GM19328 (cell line): ENCODE results near the gene PRKAG2.
"Not testable (repeated sequence)": the region's sequence is repeated elsewhere in the genome, so short reads cannot be mapped to it uniquely, and the experiment has no call there.

Experiments used
- ATAC-seq: cut with Tn5 transposase; IDR thresholded peaks from one replicate; pipeline ENCODE4 v1.9.1; 2021; ENCODE audit warnings: mild to moderate bottlenecking, moderate library complexity; ENCODE audit not compliant: unreplicated experiment

Gene PRKAG2

DNA sequence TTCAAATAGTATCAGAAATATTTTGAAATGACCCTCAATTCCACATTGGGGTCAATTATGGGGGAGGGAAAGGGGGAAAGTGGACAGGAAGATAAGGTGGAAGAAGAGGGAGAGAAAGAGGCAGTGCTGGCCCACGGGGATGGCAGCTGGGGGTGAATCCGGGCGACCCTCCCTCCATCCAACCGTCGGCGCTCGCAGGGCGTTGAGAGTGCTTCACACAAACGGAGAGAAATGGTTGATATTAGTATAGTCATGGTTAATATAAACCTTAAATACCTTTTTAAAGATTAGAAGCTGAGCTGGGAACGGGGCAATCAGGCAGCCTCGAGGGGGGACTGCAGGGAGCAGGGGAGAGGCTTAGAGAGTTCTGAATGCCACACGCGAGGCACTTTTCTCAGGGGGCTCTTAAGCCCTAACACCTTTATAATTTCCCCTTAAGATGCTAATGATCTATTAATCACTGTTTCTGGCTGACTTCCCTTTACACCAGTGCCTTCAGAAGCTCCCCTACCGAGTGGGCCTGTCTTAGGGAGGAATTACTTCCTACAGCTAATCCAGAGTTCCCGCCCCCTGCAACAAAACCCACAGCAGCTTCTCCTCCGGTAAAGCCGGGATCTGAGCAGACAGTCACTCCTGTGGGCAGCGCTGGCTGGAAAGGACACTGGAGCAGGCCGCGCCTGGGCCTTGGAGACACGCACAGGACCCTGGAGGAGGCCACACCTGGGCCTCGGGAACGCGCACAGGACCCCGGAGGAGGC, 39.5 kb downstream of the PRKAG2 start:
- ATAC-seq: no peak

DNA sequence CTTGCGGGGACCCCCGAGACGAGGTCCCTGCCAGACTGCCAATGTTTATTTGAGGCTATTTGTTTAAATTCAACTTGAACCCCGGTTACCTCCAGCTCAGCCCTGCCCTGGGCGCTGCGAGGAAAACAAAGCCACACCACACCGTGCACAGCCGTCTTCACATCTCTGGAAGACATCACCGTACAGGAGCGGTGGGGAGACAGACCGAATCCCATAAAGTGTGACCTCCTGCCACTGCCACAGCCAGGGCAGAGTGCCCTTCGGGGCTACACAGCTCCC, 40.0 kb downstream of the PRKAG2 start:
- no peak for ATAC-seq

DNA sequence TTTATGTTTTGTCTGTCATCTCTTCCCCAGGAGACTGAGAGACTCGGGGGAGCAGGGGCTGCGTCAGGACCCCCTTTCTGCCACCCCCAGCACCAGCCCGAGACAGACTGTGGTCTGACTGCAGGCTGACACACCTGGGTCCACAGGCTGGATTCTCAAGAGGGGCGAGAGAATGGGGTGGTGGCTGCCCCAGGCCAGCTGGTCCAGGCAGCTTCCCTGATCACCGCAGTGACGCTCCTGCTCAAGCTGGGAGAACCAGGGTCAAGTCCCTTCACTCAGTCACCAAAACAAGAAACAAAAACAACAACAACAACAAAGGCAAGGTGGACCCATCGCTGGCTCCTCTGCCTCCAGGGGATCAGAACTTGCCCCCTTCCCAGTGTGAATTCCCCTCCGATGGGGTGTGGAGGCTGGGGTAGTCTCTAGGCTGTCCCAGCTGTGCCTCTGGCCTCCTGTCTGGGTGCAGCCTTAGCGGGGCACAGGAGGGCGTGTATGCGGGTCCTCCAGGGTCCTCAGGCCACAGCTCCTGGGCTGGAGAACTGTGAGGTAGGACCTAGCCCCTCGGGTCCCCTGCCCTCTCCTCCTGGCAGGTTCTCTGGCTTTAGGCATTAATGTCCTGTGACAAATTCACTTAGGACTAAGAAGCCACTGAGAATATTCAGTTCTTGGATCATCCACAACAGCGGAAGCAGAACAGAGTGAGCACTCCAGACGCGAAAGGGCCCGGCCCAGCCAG, 40.6 kb downstream of the PRKAG2 start:
- ATAC-seq: no peak

DNA sequence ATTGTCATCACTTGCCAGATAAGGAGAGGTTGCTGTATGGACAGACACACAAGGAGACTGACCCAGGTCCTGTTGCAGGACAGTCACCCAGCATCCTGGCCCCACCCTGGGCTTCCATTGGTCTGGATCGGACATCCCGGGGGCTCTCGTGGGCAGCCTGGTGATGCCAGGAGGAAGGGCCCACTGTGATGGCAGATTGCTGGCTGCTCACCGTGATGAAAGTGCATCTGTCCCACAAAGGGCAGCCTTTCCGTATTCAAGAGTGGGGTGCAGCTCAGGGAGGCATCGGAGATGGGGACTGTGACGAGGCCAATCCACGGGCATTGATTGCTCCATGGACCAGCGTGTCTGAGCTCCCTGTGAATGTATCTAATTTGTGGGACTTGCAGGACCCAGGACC, 41.3 kb downstream of the PRKAG2 start:
- no peak for ATAC-seq

DNA sequence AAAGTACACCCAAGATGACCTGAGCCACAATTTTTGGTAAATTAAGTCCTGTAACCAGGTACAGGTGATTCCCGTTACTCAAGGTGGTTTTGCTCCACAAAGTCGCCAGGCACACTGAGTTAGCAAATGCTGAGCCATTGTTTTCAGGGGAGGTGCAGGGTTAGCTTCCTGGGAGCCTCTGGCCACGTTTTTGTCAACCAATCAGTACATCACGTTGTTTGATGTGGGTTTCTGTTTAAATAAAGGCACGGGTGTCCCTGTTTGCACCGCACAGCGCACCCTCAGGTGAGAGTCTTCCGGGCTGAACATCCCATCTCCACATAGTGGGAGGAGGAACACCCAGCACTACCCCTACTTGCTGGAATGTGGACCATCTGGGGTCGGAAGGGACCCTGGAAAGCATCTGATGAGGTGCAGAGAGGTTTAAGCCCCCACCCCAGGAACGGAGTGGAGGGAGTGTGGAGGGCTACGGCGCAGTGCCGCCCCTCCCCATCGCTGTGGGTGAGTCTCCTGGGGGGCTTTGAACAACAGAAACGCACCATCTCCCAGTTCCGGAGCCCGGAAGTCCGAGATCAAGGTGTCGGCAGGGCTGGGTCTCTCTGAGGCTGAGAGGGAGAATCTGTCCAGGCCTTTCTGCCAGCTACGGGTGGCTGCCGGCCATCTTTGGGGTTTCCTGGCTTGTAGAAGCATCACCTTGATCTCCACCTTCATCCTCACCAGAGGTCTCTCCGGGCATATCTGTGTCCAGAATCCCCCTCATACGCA, 42.5 kb downstream of the PRKAG2 start:
- no peak for ATAC-seq

DNA sequence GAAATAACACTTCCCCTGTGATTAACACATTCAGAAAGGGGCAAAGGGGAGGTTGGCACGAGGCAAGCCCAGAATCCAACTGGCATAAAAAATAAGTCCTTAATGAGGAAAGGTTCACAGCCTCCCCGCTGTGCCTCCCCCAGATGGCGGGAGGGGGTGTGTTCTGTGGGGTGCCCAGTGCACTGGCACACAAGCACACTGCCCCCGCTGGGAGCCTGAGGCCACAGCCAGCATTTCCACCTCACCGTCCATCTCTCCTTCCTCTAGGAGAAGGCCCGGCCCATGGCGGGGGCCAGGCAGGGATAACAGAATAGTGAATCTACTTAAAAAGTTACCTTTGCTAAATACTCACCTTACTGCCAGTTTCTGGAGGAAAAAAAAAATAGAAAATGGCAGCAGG, 43.2 kb downstream of the PRKAG2 start:
- no peak for ATAC-seq

DNA sequence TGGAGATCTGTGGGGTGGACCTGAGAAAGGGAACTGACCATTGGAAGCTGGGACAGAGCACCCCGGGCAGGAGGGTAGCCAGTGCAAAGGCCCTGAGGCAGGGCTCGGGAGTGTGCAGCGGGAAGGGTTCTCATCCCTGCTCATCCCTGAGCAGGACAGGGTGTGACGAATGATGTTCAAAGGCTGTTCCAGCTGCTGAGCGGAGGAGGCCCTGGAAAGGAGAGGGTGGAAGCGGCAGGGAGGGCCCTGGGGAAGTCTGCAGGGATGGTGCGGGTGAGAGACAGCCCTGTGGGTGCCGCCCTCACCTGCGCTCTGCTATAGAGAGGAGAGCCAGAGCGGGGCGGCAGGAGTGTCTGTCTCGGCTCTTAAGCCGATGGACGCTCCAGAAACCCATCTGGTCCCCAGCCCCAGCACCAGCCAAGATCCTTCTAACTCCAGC, 43.7 kb downstream of the PRKAG2 start:
- ATAC-seq: no peak

DNA sequence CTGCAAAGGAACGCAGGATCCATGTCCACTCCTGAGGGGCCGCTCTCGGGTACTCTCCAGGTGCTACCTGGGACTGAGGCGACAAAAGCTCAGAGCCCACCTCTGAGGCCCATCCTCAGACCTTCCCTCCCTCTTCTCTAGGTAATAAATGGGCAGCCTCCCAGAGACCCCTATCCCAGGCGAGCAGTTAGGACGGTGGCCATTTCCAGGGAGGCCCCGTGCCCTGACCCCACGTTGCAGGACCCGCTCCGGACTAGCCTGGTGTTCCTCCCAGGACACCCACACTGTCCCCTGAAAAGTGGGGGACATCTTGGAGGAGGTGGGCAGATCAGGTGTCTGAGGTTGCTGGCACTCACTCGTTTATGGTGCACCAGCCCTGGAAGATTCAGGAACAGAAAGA, 44.3 kb downstream of the PRKAG2 start:
- no peak for ATAC-seq

DNA sequence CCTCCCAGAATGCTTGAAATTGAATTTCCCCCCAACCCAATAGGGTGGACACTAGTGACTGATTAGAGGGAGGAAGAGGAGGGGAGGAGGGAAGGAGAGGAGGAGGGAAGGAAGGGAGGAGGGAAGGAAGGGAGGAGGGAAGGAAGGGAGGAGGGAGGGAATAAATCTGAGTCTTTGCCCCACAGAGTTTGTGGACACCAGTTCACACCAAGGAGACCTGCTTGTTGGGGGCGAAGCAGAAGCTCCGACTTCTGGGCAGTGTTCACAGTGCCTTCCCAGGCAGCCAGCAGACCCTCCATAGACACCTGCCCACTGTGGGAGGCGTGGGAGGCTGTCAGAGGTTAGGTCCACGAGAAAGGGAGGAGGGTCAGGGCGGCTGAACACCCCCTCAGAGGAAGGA, 44.8 kb downstream of the PRKAG2 start:
- ATAC-seq: no peak

DNA sequence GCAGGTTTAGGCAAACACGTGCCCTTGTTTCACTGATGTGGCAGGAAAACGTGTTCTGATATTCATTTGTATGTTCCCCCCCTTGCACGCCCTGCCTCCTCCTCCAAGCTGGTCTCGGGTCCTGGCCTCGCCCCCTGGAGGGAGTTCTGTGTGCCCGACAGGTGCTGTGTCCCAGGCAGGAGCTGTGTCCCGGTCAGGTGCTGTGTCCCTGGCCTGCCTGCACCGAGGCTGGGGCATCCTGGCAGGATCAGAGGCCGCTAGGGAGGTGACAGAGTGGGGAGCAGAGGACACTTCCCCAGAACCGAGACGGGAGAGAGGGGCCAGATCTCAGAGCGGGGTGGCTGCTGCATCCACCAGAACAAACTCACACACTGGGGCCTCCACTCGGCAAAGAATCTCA, 45.3 kb downstream of the PRKAG2 start:
- no peak for ATAC-seq

DNA sequence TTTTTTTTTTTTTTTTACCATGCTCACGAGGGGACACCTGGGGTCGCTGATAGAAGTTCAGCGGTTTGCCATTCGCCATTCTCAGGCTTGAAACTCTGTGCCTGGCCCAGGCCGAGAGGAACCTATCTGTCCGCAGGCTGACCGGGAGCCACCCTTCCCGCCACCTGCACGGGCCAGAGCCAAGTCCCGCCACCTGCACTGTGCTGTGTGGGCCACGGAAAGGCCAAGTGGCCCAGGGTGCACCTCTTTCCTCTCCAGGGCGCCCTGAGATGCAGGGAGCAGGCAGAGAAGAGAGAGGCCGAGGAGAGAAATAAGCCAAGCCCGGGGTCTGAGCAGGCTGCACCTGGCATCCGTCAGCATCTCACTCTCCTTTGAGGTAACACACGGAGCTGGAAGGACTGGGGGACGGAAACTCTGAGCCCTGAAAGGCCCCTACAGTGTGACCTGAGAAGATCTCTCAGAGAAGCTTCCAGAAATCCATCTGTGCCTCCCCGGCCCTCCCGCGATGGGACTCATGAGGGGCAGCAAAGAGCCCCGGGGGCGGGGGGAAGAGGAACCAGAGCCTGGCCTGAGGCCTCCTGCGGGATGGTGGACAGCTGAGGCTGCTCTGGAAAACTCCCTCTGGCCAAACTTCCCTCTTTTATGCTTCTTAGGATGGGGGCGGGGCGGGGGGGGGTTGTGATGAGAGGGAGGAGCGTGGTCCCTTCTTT, 46.6 kb downstream of the PRKAG2 start:
- no peak for ATAC-seq

DNA sequence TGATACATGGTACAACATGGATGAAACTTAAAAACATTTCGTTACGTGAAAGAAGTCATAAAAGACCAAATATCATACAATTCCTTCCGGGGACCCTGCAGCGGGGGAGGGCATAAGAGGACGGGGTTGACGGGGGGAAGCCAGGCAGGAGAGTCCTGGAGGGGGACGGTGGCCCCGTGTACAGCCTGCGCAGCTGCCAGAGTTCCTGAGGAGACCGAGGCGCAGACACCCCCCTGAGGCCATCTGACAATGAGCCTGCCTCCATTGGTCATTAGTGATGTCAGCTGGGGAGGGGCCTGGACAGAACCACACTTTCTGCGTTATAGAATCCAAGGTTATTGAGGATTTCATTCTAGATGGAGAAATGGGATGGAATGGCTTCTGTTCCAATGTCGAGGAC, 47.2 kb downstream of the PRKAG2 start:
- ATAC-seq: no peak

DNA sequence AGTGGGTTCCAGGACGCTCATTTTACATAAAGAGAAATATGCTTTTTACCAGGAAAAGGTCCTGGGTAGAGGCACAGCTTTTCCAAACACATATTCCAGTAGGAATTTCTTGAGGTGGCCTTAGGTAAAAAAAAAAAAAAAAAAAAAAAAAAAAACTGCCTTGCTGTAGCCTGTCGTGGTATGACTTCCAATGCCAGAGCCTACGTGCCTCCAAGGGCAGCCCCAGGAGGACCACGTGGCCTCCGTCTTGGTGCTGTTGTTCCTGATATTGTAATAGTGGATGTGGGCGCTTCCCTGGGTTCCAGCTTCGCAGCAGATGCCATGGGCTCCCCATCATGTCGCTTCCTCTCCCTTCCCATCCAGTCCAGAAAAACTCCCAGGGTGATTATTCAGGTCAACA, 49.3 kb downstream of the PRKAG2 start:
- no peak for ATAC-seq

DNA sequence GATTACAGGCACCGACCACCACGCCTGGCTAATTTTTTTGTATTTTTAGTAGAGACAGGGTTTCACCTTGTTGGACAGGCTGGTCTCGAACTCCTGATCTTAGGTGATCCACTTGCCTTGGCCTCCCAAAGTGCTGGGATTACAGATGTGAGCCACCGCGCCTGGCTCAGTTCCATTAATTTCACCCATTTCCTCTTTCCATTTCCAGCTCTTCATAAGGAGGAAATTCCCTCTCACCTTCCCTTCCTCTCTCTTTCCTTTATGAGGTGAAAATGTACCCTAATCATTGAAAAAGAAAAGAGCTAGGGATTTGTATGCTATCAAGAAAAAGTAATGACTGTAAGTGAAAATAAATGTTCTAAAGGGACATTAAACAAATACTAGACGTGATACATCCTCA, 50.6 kb downstream of the PRKAG2 start:
- ATAC-seq: not testable (repeated sequence)

DNA sequence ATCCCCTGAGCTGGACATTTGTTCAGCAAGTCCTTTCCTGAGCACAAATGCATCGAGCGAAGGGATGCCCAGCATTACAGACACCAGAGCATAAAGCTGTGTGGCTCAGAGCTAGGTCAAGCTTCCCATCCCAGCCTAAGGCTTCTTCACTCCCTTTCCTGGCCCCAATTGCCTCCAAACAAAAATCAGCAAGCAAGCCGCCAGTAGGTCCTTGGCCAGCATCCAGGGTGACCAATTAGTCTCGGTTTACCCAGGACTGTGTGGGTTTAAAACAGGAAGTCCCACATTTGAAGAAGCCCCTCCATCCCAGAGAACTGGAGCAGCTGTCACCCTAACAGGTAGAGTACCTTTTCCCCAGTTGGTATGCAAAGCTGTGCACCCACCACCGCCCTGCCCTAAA, 51.2 kb downstream of the PRKAG2 start:
- no peak for ATAC-seq

DNA sequence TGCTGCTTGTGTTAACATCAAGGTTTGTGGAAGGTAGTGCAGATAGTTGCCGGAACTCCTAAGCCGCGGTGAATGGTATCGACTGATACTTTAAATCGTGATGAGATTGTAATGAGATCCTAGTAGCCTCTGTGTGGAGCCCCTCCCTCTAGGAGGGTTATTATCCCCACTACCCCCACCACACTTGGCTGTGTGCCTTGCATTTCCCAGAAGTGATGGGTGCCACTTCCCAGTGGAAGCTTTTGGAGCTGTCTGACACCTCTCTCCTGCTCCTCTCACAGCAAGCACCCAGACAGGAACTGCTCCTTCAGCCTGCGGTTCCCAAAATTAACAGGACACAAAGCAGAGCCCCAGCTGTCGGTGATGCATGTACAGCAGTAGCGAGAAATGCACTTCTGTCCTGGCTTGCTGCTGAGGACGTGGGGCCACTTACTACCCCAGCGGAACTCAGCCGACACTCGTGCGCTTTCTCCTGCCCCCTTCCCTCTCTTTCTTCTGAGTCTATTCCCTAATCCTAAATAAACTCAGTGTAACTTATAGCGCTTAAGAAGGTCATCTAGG, 52.5 kb downstream of the PRKAG2 start:
- no peak for ATAC-seq

DNA sequence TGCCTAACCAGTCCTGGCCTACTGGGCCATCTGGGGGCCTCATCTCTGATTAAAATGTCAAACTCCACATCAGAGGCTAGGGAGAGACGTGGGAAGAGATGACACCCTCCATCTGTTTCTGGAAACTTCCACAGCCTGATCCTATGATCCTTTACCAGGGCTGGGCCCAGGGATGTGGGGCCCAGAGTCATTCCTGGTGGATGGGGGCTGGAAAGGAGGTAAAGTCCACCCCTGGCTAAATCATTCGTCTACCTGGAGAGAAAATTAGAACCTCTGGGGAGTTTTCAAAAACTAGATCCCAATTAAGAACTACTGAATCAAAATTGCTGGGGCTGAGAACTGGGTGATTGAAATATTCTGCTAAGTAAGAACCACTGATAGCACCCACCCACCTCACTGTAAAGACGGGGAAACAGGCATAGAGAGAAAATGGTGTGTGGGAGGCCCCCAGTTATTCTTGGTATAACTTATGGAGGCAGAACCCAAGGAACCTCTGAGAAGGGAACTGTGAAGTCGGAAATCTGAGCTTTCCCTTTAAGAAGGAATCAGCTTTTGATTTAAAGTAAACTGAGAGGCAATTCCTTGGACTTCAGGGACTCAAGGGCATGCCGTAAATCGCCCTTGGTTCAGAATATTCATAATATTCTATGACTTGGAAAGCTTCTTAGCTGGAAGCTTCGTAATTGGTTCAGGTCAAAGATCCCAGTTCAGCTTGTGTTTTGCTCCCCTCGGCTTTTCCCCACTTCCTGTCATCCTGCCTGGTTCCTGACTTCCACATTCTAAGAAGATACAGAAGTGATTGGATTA, 53.1 kb downstream of the PRKAG2 start:
- ATAC-seq: no peak

DNA sequence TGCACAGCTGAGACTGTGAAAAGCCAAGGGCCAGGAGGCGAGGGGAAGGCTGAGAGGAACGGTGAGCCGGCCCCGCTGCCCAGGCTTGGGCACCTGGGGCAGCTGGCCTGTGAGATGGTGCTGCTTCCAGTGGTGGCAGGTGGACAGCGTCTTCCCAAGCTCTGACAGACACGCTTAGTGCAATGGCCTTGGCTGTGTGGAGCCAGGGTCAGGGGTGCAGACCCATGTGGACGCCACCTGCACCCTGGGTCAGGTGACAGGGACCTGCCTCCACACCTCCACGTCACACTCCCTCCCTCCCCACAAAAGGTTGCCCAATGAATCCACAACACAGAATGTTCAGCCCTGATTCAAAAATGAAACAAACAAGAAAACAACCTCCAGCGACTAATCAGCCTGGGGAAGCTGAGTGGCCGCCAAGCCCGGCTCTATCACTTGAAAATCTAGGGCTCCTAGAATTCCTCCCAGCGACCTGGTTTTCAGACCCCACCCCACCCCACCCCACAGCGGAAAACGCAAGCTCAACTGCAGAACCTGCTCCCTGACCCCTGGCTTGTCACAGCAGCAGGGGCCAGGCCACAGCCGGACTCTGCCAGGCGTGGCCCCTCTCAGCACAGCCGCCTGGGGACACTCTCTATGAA, 54.3 kb downstream of the PRKAG2 start:
- ATAC-seq: no peak

DNA sequence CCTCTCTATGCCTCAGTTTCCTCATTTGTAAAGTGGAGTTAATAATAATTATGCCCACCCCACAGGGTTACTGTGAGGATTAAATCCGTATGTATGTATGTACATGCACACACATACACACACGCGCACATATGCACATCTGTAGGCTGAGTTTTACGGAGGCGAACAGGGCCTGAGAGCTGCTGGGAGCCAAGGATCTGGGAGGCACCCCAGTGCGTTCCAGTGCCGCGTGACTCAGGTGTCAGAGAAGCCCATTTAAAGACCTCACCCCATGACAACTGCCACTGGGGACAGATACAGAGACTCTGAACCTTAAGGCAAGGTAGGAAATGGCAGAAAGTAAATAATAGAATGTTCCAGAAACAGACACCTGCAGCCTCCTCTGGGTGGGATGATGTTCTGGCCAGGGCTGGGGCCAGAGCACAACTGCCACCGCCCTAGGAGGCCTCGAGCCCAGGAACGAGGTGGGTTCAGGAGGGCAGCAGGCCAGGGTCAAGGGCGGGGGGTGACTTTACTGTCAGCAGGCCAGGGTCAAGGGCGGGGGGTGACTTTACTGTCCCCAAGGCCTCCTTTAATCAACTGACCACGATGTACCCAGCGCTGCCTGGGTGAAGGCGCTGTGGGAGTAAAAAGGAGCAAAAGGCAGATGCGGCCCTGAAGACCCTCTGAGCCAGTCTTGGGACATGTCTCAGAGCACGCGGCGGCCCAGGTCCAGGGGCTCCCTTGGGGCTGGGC, 54.9 kb downstream of the PRKAG2 start:
- no peak for ATAC-seq
